Activated naive CD4-positive, alpha-beta T cell treated with Interleukin-2 at 50 U/mL for 16 hours (primary cell): ENCODE data around the gene NTRK1.

Source experiments
- DNase-seq: peaks from one replicate; pipeline ENCODE4 v3.0.0-alpha.2; 2020

NTRK1 gene

GRCh38 chr1:156899956-156900718 lies 39.5 kb downstream of the NTRK1 start:
- DNase-seq = no peak

- no peak for DNase-seq
Measured at GRCh38 chr1:156900896-156901589, 40.4 kb downstream of the NTRK1 start.

GRCh38 chr1:156901590-156901900 lies 40.9 kb downstream of the NTRK1 start:
- DNase-seq = no peak

GRCh38 chr1:156901966-156902915 lies 41.6 kb downstream of the NTRK1 start:
- DNase-seq = no peak

GRCh38 chr1:156903328-156904091 lies 42.8 kb downstream of the NTRK1 start:
- DNase-seq = no peak

GRCh38 chr1:156904187-156904959 lies 43.7 kb downstream of the NTRK1 start:
- DNase-seq = no peak

GRCh38 chr1:156905176-156905575 lies 44.5 kb downstream of the NTRK1 start:
- no peak for DNase-seq

GRCh38 chr1:156905651-156906050 lies 45.0 kb downstream of the NTRK1 start:
- no peak for DNase-seq

- no peak for DNase-seq
Measured at GRCh38 chr1:156906206-156906906, 45.7 kb downstream of the NTRK1 start.

GRCh38 chr1:156908541-156908940 lies 47.9 kb downstream of the NTRK1 start:
- DNase-seq = no peak

GRCh38 chr1:156908955-156909354 lies 48.3 kb downstream of the NTRK1 start:
- no peak for DNase-seq

- DNase-seq = no peak
Measured at GRCh38 chr1:156909671-156910070, 49.0 kb downstream of the NTRK1 start.

GRCh38 chr1:156910309-156910782 lies 49.7 kb downstream of the NTRK1 start:
- peak; percentile 63 for DNase-seq

GRCh38 chr1:156911577-156912298 lies 51.1 kb downstream of the NTRK1 start:
- DNase-seq = no peak

GRCh38 chr1:156912310-156912709 lies 51.6 kb downstream of the NTRK1 start:
- DNase-seq = no peak

- DNase-seq = no peak
Measured at GRCh38 chr1:156912861-156913808, 52.5 kb downstream of the NTRK1 start.

- DNase-seq = no peak
Measured at GRCh38 chr1:156913809-156914387, 53.2 kb downstream of the NTRK1 start.

GRCh38 chr1:156914440-156914856 lies 53.8 kb downstream of the NTRK1 start:
- no peak for DNase-seq
